AG20443 (cell line): ENCODE measurements around the gene GZMB.
"Not testable (repeated sequence)": the region's sequence is repeated elsewhere in the genome, so short reads cannot be mapped to it uniquely, and the experiment has no call there.

Source experiments
- DNase-seq: peaks from one replicate; pipeline ENCODE4 v3.0.0; 2012; ENCODE audit warnings: low spot score, mixed read lengths

Gene GZMB

GRCh38 chr14:24630872-24631477 is 3.0 kb downstream of the GZMB start:
- peak; percentile 41 for DNase-seq

DNA sequence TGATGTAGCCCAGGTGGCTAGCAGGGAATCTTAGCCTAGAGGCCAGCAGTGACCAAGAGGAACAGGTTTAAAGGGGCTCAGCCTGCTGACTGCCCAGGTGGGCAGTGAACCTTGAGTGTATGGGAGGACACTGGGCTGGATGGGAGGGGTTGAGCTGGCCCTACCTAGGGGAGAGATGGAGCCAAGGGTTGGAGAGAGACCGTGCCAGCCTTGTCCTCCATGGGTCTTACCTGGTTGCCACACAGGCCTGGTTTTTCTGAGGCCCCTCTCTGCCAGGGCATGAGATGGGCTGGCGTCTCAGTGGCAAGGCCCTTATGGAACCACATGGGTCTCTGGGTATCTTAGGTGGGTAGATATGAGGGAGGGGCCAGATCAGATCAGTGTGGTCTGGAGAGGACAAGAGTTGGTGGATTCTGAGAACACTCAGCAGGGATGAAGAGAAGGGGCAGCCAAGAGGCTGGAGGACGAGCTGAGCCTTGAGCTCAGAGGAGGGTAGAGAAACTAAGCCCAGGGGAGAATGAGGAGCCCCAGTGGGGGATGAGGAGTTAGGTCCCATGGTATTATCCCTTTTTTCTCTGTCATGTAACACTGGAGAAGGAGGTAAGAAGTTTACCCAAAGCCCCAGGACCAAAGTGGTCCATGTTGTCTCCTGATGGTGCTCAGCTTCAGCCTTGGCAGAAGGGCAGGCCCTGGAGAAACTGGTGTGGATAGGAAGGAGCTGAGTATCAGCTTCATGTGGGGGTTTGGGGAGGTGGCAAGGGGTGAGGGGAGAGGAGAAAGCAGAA is 3.7 kb downstream of the GZMB start:
- no peak for DNase-seq

- no peak for DNase-seq
Observed at GRCh38 chr14:24629521-24629920, 4.5 kb downstream of the GZMB start.

DNA sequence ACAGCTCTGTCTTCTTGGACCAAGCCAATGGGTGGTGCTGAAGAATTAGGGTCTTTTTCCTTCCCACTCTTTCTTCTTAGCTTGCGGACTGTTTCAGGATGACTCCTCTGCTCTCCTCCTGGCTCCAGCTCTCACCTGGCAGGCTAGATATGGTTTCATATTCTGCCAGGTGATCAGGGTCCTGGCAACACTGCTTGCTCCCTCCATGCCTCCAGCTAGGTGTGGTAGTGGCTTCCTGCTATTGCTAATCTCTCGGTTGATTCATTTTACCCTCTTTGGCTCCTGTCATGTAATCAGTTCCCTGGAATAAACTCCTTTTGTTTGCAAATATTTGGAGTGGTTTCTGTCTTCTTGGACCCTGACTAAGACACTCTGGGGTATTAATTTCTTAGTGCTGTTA is 20.2 kb downstream of the GZMB start:
- DNase-seq = no peak

- no peak for DNase-seq
Observed at GRCh38 chr14:24613241-24613640, 20.7 kb downstream of the GZMB start.

DNA sequence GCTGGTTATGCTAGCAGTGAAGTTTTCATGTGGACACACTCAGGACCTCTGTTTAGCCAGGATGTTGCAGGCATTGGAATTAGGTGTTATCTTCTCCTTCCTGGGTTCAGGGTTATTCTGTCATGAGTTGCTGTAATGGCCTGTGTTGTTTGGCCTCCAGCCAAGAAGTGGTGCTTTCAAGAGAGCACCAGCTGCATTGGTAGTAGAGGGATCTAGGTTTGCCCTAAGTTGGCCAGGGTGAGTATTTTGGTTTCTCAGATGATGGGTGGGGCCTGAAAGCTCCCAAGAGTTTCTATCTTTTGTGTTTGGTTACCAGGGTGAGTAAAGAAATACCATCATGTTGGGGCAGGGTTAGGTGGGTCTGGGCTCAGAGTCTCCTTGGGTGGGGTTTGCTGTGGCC is 21.8 kb downstream of the GZMB start:
- DNase-seq = no peak

DNA sequence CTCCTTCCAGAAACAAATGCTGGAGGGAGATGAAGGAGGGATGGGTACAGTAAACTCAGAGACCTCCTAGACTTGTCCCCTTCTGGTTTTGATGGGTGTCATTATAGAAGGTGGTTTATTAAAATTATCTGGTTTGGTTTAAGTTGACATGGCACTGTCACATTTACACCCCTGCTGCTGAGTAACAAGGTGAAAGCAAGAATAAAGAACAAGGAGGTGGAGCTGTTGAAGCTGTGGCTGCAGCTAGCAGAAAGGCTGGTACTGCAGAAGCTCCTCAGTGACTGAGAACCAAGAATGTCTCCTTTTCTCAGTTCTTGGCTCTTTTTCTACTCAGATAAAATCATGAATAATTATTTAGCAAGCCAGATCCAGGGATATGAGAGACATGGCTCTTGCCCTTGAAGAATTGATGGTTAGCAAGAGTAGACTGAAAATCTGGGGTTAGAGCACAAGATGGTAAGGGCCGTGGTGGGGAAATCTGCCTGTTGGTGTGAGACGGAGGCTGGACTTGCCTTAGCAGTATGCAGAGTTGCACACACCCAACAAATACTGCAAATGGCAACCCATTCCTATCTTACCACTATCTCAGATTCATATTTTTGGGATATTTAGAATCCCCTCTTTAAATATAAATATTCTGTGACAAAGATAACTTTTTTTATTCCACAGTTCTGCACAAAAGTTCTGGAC is 24.2 kb downstream of the GZMB start, which contains the start of gene GZMH:
Gene GZMH (minus strand): TSS at position 31 of the 690 bp plus-strand sequence. CDS start 72 bp downstream, outside the sequence.
- DNase-seq = no peak

DNA sequence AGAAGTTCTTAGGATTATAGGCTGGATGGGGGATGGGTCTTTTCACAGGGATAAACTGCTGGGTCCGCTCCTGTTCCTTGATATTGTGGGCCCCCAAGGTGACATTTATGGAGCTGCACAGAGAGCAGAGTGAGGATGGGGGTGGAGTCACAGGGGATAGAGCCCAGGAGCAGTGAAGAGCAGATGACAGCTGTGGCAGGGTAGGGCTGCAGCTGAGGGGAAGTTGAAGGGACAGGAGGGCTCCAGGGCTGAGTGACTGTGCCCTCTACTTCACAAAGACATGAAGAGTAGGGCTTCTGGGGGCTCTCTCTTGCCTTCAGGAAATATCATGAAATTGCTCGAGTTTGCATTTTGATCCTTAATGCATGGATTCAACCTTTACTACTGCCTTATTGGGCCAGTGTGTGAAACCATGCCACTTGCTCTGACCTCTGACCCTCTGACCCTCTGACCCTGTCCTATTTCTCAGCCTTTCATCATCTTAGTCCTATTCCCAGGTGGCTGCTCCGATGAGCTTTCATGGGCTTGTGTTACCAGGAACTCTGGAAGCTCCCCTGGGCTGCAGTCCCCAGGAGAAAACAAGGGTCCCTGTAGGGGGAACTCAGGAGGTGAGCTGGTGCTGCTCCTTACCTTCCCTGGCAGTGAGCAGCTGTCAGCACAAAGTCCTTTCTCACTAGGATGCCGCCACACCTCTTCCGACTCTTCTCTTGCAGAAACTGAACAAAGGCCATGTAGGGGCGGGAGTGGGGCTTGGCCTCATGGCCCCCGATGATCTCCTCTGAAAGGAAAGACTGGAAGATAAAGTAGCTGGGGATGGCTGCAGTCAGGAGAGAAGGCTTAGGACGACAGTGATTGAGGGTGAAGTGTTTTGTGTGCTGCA is 26.1 kb downstream of the GZMB start:
- no peak for DNase-seq

DNA sequence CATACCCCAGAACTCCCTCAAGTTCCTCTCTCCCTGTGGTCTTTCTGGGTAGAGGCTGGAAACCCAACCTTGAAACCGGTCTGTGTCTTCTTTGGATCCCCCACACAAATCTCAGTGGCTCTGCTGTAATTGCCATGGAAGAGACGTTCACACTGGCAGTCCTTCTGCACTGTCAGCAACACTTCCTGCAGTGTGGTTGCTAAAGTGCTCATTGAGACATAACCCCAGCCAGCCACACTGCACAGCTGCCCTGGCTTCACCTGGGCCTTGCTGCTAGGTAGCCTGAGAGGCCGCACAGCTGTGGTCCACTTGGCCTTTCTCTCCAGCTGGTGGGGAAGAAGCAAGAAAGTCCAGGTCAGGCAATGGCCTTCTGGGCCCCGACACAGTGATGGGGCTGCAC is 26.9 kb downstream of the GZMB start:
- DNase-seq = no peak

GRCh38 chr14:24606297-24606696 is 27.7 kb downstream of the GZMB start:
- DNase-seq = no peak

- DNase-seq = peak; percentile 34
Observed at GRCh38 chr14:24605435-24606190, 28.4 kb downstream of the GZMB start.

DNA sequence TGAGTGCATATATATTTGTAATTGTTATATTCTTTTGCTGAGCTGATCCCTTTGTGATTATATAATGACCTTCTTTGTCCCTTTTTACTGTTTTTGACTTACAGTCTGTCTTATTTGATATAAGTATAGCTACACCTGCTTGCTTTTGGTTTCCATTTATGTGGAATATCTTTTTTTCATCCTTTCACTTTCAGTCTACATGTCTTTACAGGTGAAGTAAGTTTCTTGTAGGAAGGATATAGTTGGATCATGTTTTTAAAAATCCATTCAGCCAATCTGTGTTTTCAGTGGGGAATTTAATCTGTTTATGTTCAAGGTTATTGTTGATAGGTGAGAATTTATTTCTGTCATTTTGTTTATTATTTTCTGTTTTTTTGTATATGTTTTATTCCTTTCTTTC is 36.6 kb downstream of the GZMB start:
- no peak for DNase-seq

DNA sequence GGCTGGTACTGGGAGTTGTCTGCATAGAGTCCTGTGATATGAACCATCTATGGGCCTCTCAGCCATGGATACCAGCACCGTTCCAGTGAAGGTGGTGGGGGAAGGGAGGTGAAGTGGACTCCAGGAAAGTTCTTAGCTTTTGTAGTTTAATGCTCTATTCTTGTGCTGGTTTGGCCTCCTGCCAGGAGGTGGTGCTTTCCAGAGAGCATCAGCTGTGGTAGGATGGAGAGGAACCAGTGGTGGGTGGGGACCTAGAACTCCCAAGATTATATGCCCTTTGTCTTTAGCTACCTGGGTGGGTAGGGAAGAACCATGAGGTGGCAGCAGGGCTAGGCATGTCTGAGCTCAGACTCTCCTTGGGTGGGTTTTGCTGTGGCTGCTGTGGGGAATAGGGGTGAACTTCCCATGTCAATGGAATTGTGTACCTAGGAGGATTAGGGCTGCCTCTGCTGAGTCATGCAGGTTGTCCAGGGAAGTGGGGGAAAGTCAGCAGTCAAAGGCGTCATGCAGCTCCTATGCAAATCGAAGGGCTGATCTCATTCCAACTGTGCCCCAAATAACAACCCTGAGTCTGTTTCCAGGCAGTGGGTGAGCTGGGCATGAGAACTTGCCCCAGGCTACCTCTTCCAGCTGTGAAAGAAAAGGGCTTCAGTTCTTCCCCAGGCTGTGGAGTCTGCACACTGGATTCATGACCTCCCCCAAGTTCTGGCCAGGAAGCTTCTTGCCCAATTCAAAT is 38.7 kb downstream of the GZMB start:
- DNase-seq = no peak

DNA sequence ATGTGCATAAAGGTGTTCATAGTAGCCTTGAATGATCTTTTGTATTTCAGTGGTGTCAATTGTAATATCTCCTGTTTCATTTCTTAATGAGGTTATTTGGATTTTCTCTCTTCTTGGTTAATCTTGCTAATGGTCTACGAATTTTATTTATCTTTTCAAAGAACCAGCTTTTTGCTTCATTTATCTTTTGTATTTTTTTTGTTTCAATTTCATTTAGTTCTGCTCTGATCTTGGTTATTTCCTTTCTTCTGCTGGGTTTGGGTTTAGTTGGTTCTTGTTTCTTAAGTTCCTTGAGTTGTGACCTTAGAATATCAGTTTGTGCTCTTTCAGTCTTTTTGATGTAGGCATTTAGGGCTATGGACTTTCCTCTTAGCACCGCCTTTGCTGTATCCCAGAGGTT is 43.0 kb downstream of the GZMB start:
- DNase-seq = not testable (repeated sequence)

DNA sequence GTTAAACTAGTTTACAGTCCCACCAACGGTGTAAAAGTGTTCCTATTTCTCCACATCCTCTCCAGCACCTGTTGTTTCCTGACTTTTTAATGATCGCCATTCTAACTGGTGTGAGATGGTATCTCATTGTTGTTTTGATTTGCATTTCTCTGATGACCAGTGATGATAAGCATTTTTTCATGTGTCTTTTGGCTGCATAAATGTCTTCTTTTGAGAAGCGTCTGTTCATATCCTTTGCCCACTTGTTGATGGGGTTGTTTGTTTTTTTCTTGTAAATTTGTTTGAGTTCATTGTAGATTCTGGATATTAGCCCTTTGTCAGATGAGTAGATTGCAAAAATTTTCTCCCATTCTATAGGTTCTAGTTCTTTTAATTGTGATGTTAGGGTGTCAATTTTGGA is 49.6 kb downstream of the GZMB start:
- not testable (repeated sequence) for DNase-seq
